OCI-LY3 (cell line): ENCODE measurements around the gene TMEM178B.

Experiments used
- CTCF ChIP-seq: fragments of 200-600, 300-600 bp; sonication (generic); IDR thresholded peaks from 2 replicates; pipeline ENCODE4 v1.5.1; 2014; ENCODE audit warnings: antibody characterized with exemption, low read length, low read depth
- EZH2phosphoT487 ChIP-seq: fragments of 200-600 bp; shearing (Covaris generic); IDR thresholded peaks from 2 replicates; pipeline ENCODE4 v1.6.1; 2018; ENCODE audit warnings: antibody characterized with exemption, mixed run types, low read depth

GRCh38 chr7:141193066-141193465 is 119.2 kb downstream of the TMEM178B start:
- no peak for TF ChIP-seq CTCF
- no peak for TF ChIP-seq EZH2phosphoT487
